Measurements from ENCODE around the gene ENTREP1. TPM values are rescaled to one million over a fixed set of nuclear protein-coding genes. Genes with fewer than 3 reads are reported as not detected.

ENTREP1 gene
- total RNA-seq, 2 donors from 2014 or later, result 13.7 to 25.8 TPM

- no peak overlapping the region for H3K9ac ChIP-seq (ENCODE audit: extremely low read depth, low read length, poor library complexity, severe bottlenecking)
- peak; percentile 80 for DNase-seq
- H3K36me3 Mint-ChIP-seq (ENCODE audit: low read depth), result peaks cover 10% of the 10 kb centered on the region
- H3K4me3 ChIP-seq (ENCODE audit: low read length), result peak overlapping the region; percentile 7
- H3K9me3 Mint-ChIP-seq, result peaks cover 33% of the 10 kb centered on the region
- peaks cover 14% of the 10 kb centered on the region for H3K4me1 Mint-ChIP-seq
- 70 to 80% methylated on average over 4 to 5 of the region's 5 CpGs for WGBS, 2 experiments (ENCODE audit: insufficient coverage in 1 of 2, insufficient read length in 1 of 2)
- H3K27me3 Mint-ChIP-seq (ENCODE audit: insufficient read depth), result no peaks in the 10 kb centered on the region
- H3K4me3 Mint-ChIP-seq, result no peak overlapping the region
- peaks cover 9% of the 10 kb centered on the region for H3K4me1 ChIP-seq (ENCODE audit: control insufficient read depth, insufficient read depth, low read length)
- no peaks in the 10 kb centered on the region for H3K36me3 ChIP-seq (ENCODE audit: control insufficient read depth, insufficient read depth, low read length)
- peak overlapping the region; percentile 95 for H3K27ac Mint-ChIP-seq
- TF ChIP-seq CTCF (conservative IDR thresholded peaks at IDR 0.05), result peak; percentile 47
- H3K27me3 ChIP-seq (ENCODE audit: control insufficient read depth, insufficient read depth, low read length, poor library complexity, severe bottlenecking), result no peaks in the 10 kb centered on the region
- peaks cover 40% of the 10 kb centered on the region for H3K9me3 ChIP-seq (ENCODE audit: control insufficient read depth, low read length)
- peak overlapping the region; percentile 59 for H3K27ac ChIP-seq (ENCODE audit: low read depth, low read length)
These were observed 17.4 kb upstream of the ENTREP1 start for GRCh38 chr9:69307446-69308205.

GRCh38 chr9:69308206-69308931 is 16.6 kb upstream of the ENTREP1 start:
- peaks cover 14% of the 10 kb centered on the region for H3K4me1 Mint-ChIP-seq
- 75 to 100% methylated on average over 1 to 5 of the region's 5 CpGs for WGBS, 2 experiments (ENCODE audit: insufficient coverage in 1 of 2, insufficient read length in 1 of 2)
- H3K9ac ChIP-seq (ENCODE audit: extremely low read depth, low read length, poor library complexity, severe bottlenecking), result no peak overlapping the region
- no peaks in the 10 kb centered on the region for H3K36me3 ChIP-seq (ENCODE audit: control insufficient read depth, insufficient read depth, low read length)
- no peaks in the 10 kb centered on the region for H3K27me3 Mint-ChIP-seq (ENCODE audit: insufficient read depth)
- H3K4me1 ChIP-seq (ENCODE audit: control insufficient read depth, insufficient read depth, low read length), result peaks cover 9% of the 10 kb centered on the region
- H3K36me3 Mint-ChIP-seq (ENCODE audit: low read depth), result peaks cover 13% of the 10 kb centered on the region
- H3K9me3 Mint-ChIP-seq, result peaks cover 41% of the 10 kb centered on the region
- no peak for TF ChIP-seq CTCF (conservative IDR thresholded peaks at IDR 0.05)
- H3K4me3 ChIP-seq (ENCODE audit: low read length), result peak overlapping the region; percentile 7
- peak overlapping the region; percentile 59 for H3K27ac ChIP-seq (ENCODE audit: low read depth, low read length)
- peaks cover 47% of the 10 kb centered on the region for H3K9me3 ChIP-seq (ENCODE audit: control insufficient read depth, low read length)
- no peaks in the 10 kb centered on the region for H3K27me3 ChIP-seq (ENCODE audit: control insufficient read depth, insufficient read depth, low read length, poor library complexity, severe bottlenecking)
- H3K4me3 Mint-ChIP-seq, result no peak overlapping the region
- peak overlapping the region; percentile 95 for H3K27ac Mint-ChIP-seq
- no peak for DNase-seq

- Mint-ChIP-seq H3K4me1 (peaks cover 4% of the 10 kb centered on the region), H3K4me3 (no peak overlapping the region), H3K27me3 (ENCODE audit: insufficient read depth) (no peaks in the 10 kb centered on the region), H3K27ac (no peak overlapping the region), H3K9me3 (peaks cover 61% of the 10 kb centered on the region), H3K36me3 (ENCODE audit: low read depth) (peaks cover 23% of the 10 kb centered on the region)
- no peaks in the 10 kb centered on the region for H3K27me3 ChIP-seq (ENCODE audit: control insufficient read depth, insufficient read depth, low read length, poor library complexity, severe bottlenecking)
- no peak for TF ChIP-seq CTCF (conservative IDR thresholded peaks at IDR 0.05)
- peaks cover 63% of the 10 kb centered on the region for H3K9me3 ChIP-seq (ENCODE audit: control insufficient read depth, low read length)
- H3K36me3 ChIP-seq (ENCODE audit: control insufficient read depth, insufficient read depth, low read length), result no peaks in the 10 kb centered on the region
- H3K9ac ChIP-seq (ENCODE audit: extremely low read depth, low read length, poor library complexity, severe bottlenecking), result no peak overlapping the region
- no peak for DNase-seq
- H3K27ac ChIP-seq (ENCODE audit: low read depth, low read length), result no peak overlapping the region
- H3K4me1 ChIP-seq (ENCODE audit: control insufficient read depth, insufficient read depth, low read length), result peaks cover 3% of the 10 kb centered on the region
- no peak overlapping the region for H3K4me3 ChIP-seq (ENCODE audit: low read length)
These were observed 11.8 kb upstream of the ENTREP1 start for GRCh38 chr9:69313175-69313574.

Measured in endodermal cell (in vitro differentiated cells).